Measurements from ENCODE around the gene KIF1B.
"Not testable (repeated sequence)": the region's sequence is repeated elsewhere in the genome, so short reads cannot be mapped to it uniquely, and the experiment has no call there.

- TF ChIP-seq, protein P1, sequence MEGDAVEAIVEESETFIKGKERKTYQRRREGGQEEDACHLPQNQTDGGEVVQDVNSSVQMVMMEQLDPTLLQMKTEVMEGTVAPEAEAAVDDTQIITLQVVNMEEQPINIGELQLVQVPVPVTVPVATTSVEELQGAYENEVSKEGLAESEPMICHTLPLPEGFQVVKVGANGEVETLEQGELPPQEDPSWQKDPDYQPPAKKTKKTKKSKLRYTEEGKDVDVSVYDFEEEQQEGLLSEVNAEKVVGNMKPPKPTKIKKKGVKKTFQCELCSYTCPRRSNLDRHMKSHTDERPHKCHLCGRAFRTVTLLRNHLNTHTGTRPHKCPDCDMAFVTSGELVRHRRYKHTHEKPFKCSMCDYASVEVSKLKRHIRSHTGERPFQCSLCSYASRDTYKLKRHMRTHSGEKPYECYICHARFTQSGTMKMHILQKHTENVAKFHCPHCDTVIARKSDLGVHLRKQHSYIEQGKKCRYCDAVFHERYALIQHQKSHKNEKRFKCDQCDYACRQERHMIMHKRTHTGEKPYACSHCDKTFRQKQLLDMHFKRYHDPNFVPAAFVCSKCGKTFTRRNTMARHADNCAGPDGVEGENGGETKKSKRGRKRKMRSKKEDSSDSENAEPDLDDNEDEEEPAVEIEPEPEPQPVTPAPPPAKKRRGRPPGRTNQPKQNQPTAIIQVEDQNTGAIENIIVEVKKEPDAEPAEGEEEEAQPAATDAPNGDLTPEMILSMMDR (IDR thresholded peaks at IDR 0.05) = not testable (repeated sequence)
- not testable (repeated sequence) for TF ChIP-seq POLR2A (IDR thresholded peaks at IDR 0.05)
These were observed 41.1 kb downstream of the KIF1B start for GRCh38 chr1:10251325-10252108.
